A673 (cell line): Measurements from ENCODE around the gene SCTR. TPM values are rescaled to one million over a fixed set of nuclear protein-coding genes. Genes with fewer than 3 reads are reported as not detected.

Experiments
- BruUV-seq: library from RNA; stranded (reverse); fragments of 400-500 nt; replicated peaks from 2 replicates; lab custom pipeline; 2021; lab: Mats Ljungman, UMichigan
- CTCF ChIA-PET: fragments of 300-600 bp; sonication (Branson Sonifier 250); formaldehyde crosslinking; loops from one replicate; lab custom pipeline; 2022; ENCODE audit warnings: antibody characterized with exemption; lab: Charles Lee
- POLR2A ChIA-PET: fragments of 300-600 bp; sonication (Branson Sonifier 250); formaldehyde crosslinking; loops from one replicate; lab custom pipeline; 2022; ENCODE audit warnings: antibody characterized with exemption; ENCODE audit not compliant: low non-redundant PET; lab: Charles Lee
- DNase-seq: peaks from one replicate; pipeline ENCODE4 v3.0.0-alpha.2; 2015; ENCODE audit warnings: low spot score
- H3K27ac ChIP-seq: fragments of 200-600 bp; sonication (generic); 2 replicates; pipeline ENCODE4 v1.5.1; 2016; ENCODE audit warnings: mixed run types, low read depth, mild to moderate bottlenecking, mixed read lengths, antibody characterized with exemption, low read length; ENCODE audit not compliant: poor library complexity, severe bottlenecking
- H3K27me3 ChIP-seq: fragments of 200-600 bp; sonication (generic); replicated peaks from 2 replicates; pipeline ENCODE4 v1.6.1; 2017; ENCODE audit warnings: mixed run types, low read depth, mild to moderate bottlenecking, mixed read lengths, antibody characterized with exemption, low read length; ENCODE audit not compliant: insufficient read depth, poor library complexity
- H3K36me3 ChIP-seq: fragments of 200-600 bp; sonication (generic); 2 replicates; pipeline ENCODE4 v1.6.1; 2016; ENCODE audit warnings: mixed run types, mild to moderate bottlenecking, mixed read lengths, antibody characterized with exemption, low read length; ENCODE audit not compliant: insufficient read depth, poor library complexity, severe bottlenecking
- H3K4me1 ChIP-seq: fragments of 200-600 bp; sonication (generic); 2 replicates; pipeline ENCODE4 v1.6.1; 2017; ENCODE audit warnings: mixed run types, mild to moderate bottlenecking, mixed read lengths, antibody characterized with exemption, low read length; ENCODE audit not compliant: insufficient read depth, poor library complexity, severe bottlenecking
- H3K4me3 ChIP-seq: fragments of 200-600 bp; sonication (generic); 2 replicates; pipeline ENCODE4 v1.5.1; 2016; ENCODE audit warnings: low read depth, mixed run types, mild to moderate bottlenecking, mixed read lengths, low read length; ENCODE audit not compliant: poor library complexity, severe bottlenecking
- H3K9me3 ChIP-seq: fragments of 200-600 bp; sonication (generic); 2 replicates; pipeline ENCODE4 v1.6.1; 2016; ENCODE audit warnings: mixed run types, low read depth, mild to moderate bottlenecking, mixed read lengths, antibody characterized with exemption, low read length; ENCODE audit not compliant: poor library complexity, severe bottlenecking
- CTCF ChIP-seq: fragments of 300-800, 200-600 bp; sonication (generic); conservative IDR thresholded peaks from 2 replicates; pipeline ENCODE4 v1.5.1; 2017; ENCODE audit warnings: low read depth, mild to moderate bottlenecking, antibody characterized with exemption, low read length, moderate library complexity, mixed read lengths
- EZH2 ChIP-seq: fragments of 200-600 bp; sonication (generic); IDR thresholded peaks from 2 replicates; pipeline ENCODE4 v1.6.1; 2017; ENCODE audit warnings: borderline replicate concordance, low read depth, mild to moderate bottlenecking, mixed read lengths, antibody characterized with exemption, low read length; ENCODE audit not compliant: poor library complexity, severe bottlenecking
- intact Hi-C: fragments of 100-400 bp; cut with micrococcal nuclease; formaldehyde crosslinking; loops from one replicate; pipeline ENCODE4 v1.10.0; 2022; ENCODE audit not compliant: unreplicated experiment
- total RNA-seq: library from RNA; stranded (reverse); gene quantifications from 2 replicates; pipeline ENCODE4 v1.2.3, GENCODE V29; 2021

SCTR gene
- total RNA-seq, 1 experiment from 2014 or later, result not detected

GRCh38 chr2:119421304-119421703 lies 103.0 kb downstream of the SCTR start:
- Histone ChIP-seq H3K36me3 (no peaks in the 10 kb centered on the region), H3K27ac (no peak overlapping the region), H3K9me3 (no peaks in the 10 kb centered on the region), H3K27me3 (no peaks in the 10 kb centered on the region), H3K4me3 (no peak overlapping the region), H3K4me1 (peaks cover 3% of the 10 kb centered on the region)
- no peak for DNase-seq
- intact Hi-C loops, result no loop called here
- ChIA-PET CTCF (no interaction called here), POLR2A (no interaction called here)
- BruUV-seq, result no TSS peak
- TF ChIP-seq CTCF (no peak), EZH2 (no peak)

- ChIA-PET POLR2A (no interaction called here), CTCF (no interaction called here)
- H3K4me3 ChIP-seq, result no peak overlapping the region
- H3K4me1 ChIP-seq, result peaks cover 3% of the 10 kb centered on the region
- H3K9me3 ChIP-seq, result no peaks in the 10 kb centered on the region
- H3K27me3 ChIP-seq, result no peaks in the 10 kb centered on the region
- H3K36me3 ChIP-seq, result no peaks in the 10 kb centered on the region
- no peak for DNase-seq
- no peak overlapping the region for H3K27ac ChIP-seq
- intact Hi-C loops, result no loop called here
- no TSS peak for BruUV-seq
- TF ChIP-seq CTCF (no peak), EZH2 (no peak)
Measured at GRCh38 chr2:119419803-119420508, 104.3 kb downstream of the SCTR start.

GRCh38 chr2:119419065-119419464 lies 105.2 kb downstream of the SCTR start:
- CTCF ChIA-PET, result no interaction called here
- no TSS peak for BruUV-seq
- Histone ChIP-seq H3K4me1 (peaks cover 3% of the 10 kb centered on the region), H3K27ac (no peak overlapping the region), H3K27me3 (no peaks in the 10 kb centered on the region), H3K36me3 (no peaks in the 10 kb centered on the region), H3K4me3 (no peak overlapping the region), H3K9me3 (no peaks in the 10 kb centered on the region)
- no peak for DNase-seq
- TF ChIP-seq EZH2, result no peak
- TF ChIP-seq CTCF, result no peak
- intact Hi-C loops, result no loop called here
- POLR2A ChIA-PET, result no interaction called here
